CD4-positive, alpha-beta T cell treated with Interleukin-21 for 1 hour (primary cell): ENCODE measurements around the gene ACSL3.
A peak's percentile ranks its signal among the peaks of the same experiment; 100 is the strongest.
"Not testable (repeated sequence)": the region's sequence is repeated elsewhere in the genome, so short reads cannot be mapped to it uniquely, and the experiment has no call there.

Experiments
- DNase-seq: peaks from one replicate; pipeline ENCODE4 v3.0.0-alpha.2; 2020

ACSL3 gene

GRCh38 chr2:222916229-222917197 is 55.7 kb downstream of the ACSL3 start:
- no peak for DNase-seq

DNA sequence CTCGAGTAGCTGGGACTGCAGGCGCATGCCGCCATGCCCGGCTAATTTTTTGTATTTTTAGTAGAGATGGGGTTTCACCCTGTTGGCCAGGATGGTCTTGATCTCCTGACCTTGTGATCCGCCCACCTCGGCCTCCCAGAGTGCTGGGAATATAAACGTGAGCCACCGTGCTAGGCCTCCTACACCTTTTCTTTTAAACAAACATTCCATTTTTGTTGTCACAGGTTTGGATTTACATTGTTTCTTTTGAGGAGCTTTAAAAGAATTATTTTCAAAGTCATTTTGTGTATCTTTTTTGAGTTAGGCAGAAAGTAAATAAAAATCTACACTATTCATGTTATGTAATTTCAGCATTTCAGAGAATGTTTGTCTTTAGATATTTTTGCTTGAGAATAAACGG is 56.4 kb downstream of the ACSL3 start:
- DNase-seq, result not testable (repeated sequence)

GRCh38 chr2:222919841-222920526 is 59.1 kb downstream of the ACSL3 start:
- DNase-seq, result no peak

DNA sequence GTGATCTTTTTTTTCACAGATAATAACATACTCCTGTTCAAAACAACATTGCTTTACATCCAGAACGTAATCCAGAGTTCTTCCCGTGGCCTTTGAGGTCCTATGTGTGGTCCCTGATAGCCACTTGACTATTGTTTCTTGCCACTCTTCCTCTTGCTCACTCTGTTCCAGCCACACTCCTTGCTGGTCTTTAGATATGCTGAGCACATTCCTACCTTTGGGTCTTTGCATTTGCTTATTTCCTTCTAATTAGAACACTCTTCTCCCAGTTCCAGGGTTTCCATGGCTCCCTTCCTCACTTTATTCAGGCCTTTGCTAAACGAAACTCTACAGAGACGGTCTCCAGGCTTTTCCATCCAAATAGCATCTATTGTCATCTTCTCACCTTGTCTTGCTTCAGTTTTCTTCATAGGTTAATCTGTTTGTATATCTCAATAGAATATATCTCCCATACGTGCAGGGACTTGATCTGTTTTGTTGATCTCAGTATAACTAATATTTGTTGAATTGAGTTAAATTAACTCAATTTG is 59.9 kb downstream of the ACSL3 start:
- no peak for DNase-seq

- DNase-seq, result no peak
Measured at GRCh38 chr2:222922019-222922800, 61.4 kb downstream of the ACSL3 start.

- DNase-seq, result no peak
Measured at GRCh38 chr2:222926915-222927314, 66.1 kb downstream of the ACSL3 start.

- DNase-seq, result no peak
Measured at GRCh38 chr2:222927600-222927999, 66.8 kb downstream of the ACSL3 start.

- no peak for DNase-seq
Measured at GRCh38 chr2:222928335-222928734, 67.5 kb downstream of the ACSL3 start.

DNA sequence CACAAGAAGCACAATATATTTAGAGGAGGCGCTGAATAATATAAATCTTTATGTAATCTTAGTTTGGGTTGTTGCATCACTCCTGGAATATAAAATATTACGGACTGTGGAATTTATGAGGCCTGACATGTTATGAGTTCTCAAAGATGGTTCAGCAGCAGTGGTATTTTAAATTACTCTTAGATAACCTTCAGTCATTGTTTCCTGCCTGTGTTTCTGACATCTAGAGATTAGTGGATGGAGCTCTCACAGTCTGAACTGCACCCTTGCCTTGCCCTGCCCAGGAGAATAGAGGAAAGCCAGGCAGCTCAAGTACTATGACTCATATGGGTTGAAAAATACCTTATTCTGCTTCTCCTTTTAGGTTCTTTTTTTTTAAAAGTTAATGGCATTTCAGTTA is 70.0 kb downstream of the ACSL3 start:
- DNase-seq, result no peak

DNA sequence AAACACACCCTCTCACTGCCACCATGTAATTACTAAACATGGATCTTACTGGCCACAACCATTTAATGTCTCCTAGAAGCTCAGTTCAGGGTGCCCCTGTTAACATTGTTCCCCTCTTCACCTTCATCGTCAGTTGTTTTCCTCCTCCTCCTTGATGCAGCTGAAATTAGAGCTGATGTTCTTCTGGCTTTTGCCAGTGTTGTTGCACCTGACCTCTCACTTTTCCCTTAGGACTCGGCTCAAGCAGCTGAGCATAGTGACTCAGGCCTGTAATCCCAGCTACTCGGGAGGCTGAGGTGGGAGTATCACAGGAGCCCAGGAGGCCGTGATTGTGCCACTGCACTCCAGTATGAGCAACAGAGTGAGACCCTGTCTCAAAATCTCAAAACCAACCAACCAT is 70.8 kb downstream of the ACSL3 start:
- no peak for DNase-seq

DNA sequence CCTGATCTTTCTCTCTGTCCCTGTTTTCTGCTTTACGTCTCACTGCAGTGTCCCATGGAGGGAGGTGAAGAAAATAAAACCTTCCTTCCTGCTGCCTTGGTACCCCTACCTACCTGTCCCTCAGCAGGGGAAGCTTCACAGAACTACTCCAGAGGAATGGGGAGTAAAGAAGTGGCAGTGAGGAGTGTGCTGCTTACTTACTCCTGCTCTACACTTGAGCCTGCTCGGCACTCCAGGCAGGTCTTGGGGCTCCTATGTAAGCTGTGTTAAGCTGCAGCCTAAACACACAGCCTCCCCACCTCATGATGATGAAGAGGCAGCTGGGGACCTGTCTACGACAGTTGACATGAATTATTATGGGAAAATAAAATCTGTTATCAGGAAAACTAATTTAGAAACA is 72.6 kb downstream of the ACSL3 start:
- DNase-seq, result no peak

GRCh38 chr2:222935688-222936298 is 75.0 kb downstream of the ACSL3 start:
- no peak for DNase-seq

DNA sequence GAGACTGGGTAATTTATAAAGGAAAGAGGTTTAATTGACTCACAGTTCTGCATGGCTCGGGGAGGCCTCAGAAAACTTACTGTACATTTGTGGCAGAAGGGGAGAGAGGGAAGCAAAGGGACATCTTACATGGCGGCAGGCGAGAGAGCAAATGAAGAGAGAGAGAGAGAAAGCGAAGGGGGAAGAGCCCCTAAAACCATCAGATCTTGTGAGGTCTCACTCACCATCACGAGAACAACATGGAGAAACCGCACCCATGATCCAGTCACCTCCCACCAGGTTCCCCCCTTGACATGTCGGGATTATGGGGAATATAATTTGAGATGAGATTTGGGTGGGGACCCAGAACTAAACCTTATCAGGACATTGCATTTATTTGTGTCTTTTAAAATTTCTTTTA is 75.9 kb downstream of the ACSL3 start:
- no peak for DNase-seq

- DNase-seq, result no peak
Measured at GRCh38 chr2:222938327-222938726, 77.5 kb downstream of the ACSL3 start.

DNA sequence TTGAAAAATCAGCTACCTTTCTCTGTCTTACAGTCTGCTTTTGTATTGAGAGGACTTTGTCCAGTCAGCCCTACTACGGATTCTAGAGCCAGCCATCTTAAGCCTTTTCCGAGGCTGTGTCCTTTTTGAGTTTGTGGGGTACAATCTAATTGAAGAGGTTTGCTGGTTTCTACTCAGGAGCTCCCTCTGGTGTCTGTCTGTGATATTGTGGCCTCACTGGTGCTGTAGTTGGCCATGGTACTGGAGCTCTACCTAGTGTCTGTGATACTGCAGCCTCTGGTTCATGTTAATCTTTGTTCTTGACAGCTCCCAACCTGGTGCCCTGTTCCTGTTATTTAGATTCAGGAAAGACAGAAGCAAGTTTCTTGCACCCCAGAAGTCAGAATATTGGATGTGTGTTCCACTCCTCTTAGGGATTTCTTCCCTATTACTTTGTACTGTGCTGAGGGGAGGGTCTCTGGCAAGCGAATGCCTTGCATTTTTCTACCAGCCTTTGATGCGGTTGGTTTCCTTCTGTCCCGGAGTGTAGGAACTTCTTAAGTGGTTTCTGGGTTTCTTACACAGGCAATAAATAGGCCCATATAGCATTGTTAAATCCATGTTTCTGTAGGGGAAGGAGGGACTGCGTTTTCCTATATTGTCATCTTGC is 78.5 kb downstream of the ACSL3 start:
- DNase-seq, result peak; percentile 56

- DNase-seq, result no peak
Measured at GRCh38 chr2:222939979-222940378, 79.1 kb downstream of the ACSL3 start.

DNA sequence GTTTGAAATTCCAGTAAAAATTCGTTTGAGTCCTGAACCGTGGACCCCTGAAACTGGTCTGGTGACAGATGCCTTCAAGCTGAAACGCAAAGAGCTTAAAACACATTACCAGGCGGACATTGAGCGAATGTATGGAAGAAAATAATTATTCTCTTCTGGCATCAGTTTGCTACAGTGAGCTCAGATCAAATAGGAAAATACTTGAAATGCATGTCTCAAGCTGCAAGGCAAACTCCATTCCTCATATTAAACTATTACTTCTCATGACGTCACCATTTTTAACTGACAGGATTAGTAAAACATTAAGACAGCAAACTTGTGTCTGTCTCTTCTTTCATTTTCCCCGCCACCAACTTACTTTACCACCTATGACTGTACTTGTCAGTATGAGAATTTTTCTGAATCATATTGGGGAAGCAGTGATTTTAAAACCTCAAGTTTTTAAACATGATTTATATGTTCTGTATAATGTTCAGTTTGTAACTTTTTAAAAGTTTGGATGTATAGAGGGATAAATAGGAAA is 80.7 kb downstream of the ACSL3 start:
- no peak for DNase-seq

- DNase-seq, result no peak
Measured at GRCh38 chr2:222942561-222942960, 81.7 kb downstream of the ACSL3 start.

- no peak for DNase-seq
Measured at GRCh38 chr2:222942977-222943376, 82.1 kb downstream of the ACSL3 start.

- no peak for DNase-seq
Measured at GRCh38 chr2:222943820-222944219, 83.0 kb downstream of the ACSL3 start.

- DNase-seq, result no peak
Measured at GRCh38 chr2:222944552-222944951, 83.7 kb downstream of the ACSL3 start.
